GM12878 (cell line): ENCODE measurements around the gene RXRG. TPM values are rescaled to one million over a fixed set of nuclear protein-coding genes. Genes with fewer than 3 reads are reported as not detected.

Source experiments
- ATAC-seq: fragments of 200-7000 bp; cut with Tn5 transposase; 3 replicates; pipeline ENCODE4 v1.9.1; 2020; ENCODE audit warnings: mild to moderate bottlenecking, moderate library complexity
- BruUV-seq: library from RNA; stranded (reverse); fragments of 400-500 nt; replicated peaks from 2 replicates; lab custom pipeline; 2021; lab: Mats Ljungman, UMichigan
- CTCF ChIA-PET: fragments of 300-600 bp; sonication (Branson Sonifier 250); formaldehyde crosslinking; extraction: SDS; loops from one replicate; lab custom pipeline; 2021; ENCODE audit warnings: inconsistent platforms; lab: Yijun Ruan, JAX
- POLR2A ChIA-PET: fragments of 350-600 bp; formaldehyde crosslinking; extraction: SDS; loops from one replicate; lab custom pipeline; 2021; ENCODE audit warnings: inconsistent platforms; lab: Charles Lee
- RAD21 ChIA-PET: fragments of 300-600 bp; sonication (Branson Sonifier 250); formaldehyde crosslinking; loops from one replicate; lab custom pipeline; 2023; ENCODE audit warnings: antibody characterized with exemption; ENCODE audit not compliant: unreplicated experiment; lab: Charles Lee
- SMC1A ChIA-PET: fragments of 300-600 bp; sonication (Branson Sonifier 250); formaldehyde crosslinking; loops from one replicate; lab custom pipeline; 2023; ENCODE audit not compliant: unreplicated experiment, uncharacterized antibody; lab: Charles Lee
- DNase-seq: peaks from one replicate; pipeline ENCODE4 v3.0.0-alpha.2; 2011; ENCODE audit warnings: low read depth, low spot score
- FAIRE-seq: peaks from 3 replicates; lab custom pipeline; 2011; peaks lifted over from hg19 to GRCh38; lab: Jason Lieb, UNC
- H2AFZ ChIP-seq: 2 replicates; pipeline ENCODE4 v1.6.0; 2011; ENCODE audit warnings: low read depth, low read length, control low read depth; ENCODE audit not compliant: control insufficient read depth
- H3K27ac ChIP-seq: 2 replicates; pipeline ENCODE4 v1.5.1; 2011; ENCODE audit warnings: control low read depth; ENCODE audit not compliant: control insufficient read depth, insufficient read depth
- H3K27me3 ChIP-seq, 2 experiments: replicated peaks in 1 of 2; 2 replicates each; pipeline versions ENCODE4 v1.6.0 to v1.6.1; 2011; ENCODE audit warnings: low read length in 1 of 2; ENCODE audit not compliant: control insufficient read depth in 2 of 2, insufficient read depth in 2 of 2
- H3K36me3 ChIP-seq, 2 experiments: 2 replicates each; pipeline ENCODE4 v1.5.1; 2011; ENCODE audit warnings: low read length in 1 of 2; ENCODE audit not compliant: control insufficient read depth in 2 of 2, insufficient read depth in 2 of 2
- H3K4me1 ChIP-seq: 2 replicates; pipeline ENCODE4 v1.6.1; 2011; ENCODE audit warnings: mild to moderate bottlenecking, low read length, moderate library complexity, mixed read lengths; ENCODE audit not compliant: control insufficient read depth, insufficient read depth
- H3K4me2 ChIP-seq: 2 replicates; pipeline ENCODE4 v1.6.0; 2011; ENCODE audit warnings: control low read depth; ENCODE audit not compliant: control insufficient read depth, insufficient read depth
- H3K4me3 ChIP-seq: fragments of 200-600 bp; sonication (generic); 2 replicates; pipeline ENCODE4 v1.5.1; 2016
- H3K79me2 ChIP-seq: 2 replicates; pipeline ENCODE4 v1.6.0; 2011; ENCODE audit warnings: low read length; ENCODE audit not compliant: control insufficient read depth, insufficient read depth
- H3K9ac ChIP-seq: 2 replicates; pipeline ENCODE4 v1.8.0; 2011; ENCODE audit warnings: low read length, control low read depth, mixed read lengths; ENCODE audit not compliant: control insufficient read depth, insufficient read depth
- H3K9me3 ChIP-seq: replicated peaks from 3 replicates; pipeline ENCODE4 v1.5.1; 2011; ENCODE audit warnings: mild to moderate bottlenecking, low read length; ENCODE audit not compliant: control insufficient read depth, insufficient read depth
- H4K20me1 ChIP-seq: 2 replicates; pipeline ENCODE4 v1.6.0; 2011; ENCODE audit not compliant: control insufficient read depth, insufficient read depth
- CBX5 ChIP-seq: sonication (generic); IDR thresholded peaks from 2 replicates; pipeline ENCODE4 v1.6.1; 2016; ENCODE audit warnings: low read depth, moderate library complexity, mild to moderate bottlenecking, inconsistent platforms
- EZH2 ChIP-seq: IDR thresholded peaks from 2 replicates; pipeline ENCODE4 v1.6.1; 2012; ENCODE audit warnings: low read depth, mild to moderate bottlenecking, control low read depth, inconsistent platforms, low read length, borderline replicate concordance; ENCODE audit not compliant: control insufficient read depth
- HDAC6 ChIP-seq: fragments of 200-600 bp; sonication (generic); IDR thresholded peaks from one replicate; pipeline ENCODE4 v1.8.0; 2017; ENCODE audit warnings: antibody characterized with exemption; ENCODE audit not compliant: unreplicated experiment
- NRF1 ChIP-seq: conservative IDR thresholded peaks from 2 replicates; pipeline ENCODE4 v1.6.1; 2011; ENCODE audit warnings: mild to moderate bottlenecking, low read depth, low read length, improper control_type of control experiment
- RAD21 ChIP-seq: IDR thresholded peaks from 2 replicates; pipeline ENCODE4 v1.6.1; 2011; ENCODE audit warnings: mild to moderate bottlenecking, low read depth, low read length, moderate library complexity; ENCODE audit not compliant: insufficient read depth
- SMC3 ChIP-seq: IDR thresholded peaks from 2 replicates; pipeline ENCODE4 v1.6.1; 2011; ENCODE audit warnings: low read length, improper control_type of control experiment, borderline replicate concordance
- SPI1 ChIP-seq: IDR thresholded peaks from 2 replicates; pipeline ENCODE4 v1.6.1; 2011; ENCODE audit warnings: low read depth, mild to moderate bottlenecking, low read length, moderate library complexity, borderline replicate concordance; ENCODE audit not compliant: insufficient read depth
- SUPT20H ChIP-seq: IDR thresholded peaks from 2 replicates; pipeline ENCODE4 v1.6.1; 2011; ENCODE audit warnings: low read depth, mild to moderate bottlenecking, low read length, moderate library complexity, borderline replicate concordance; ENCODE audit not compliant: control insufficient read depth
- ZBED1 ChIP-seq: IDR thresholded peaks from 2 replicates; pipeline ENCODE4 v1.6.1; 2016; ENCODE audit warnings: borderline replicate concordance
- ZNF24 ChIP-seq: fragments of 450-650 bp; IDR thresholded peaks from 2 replicates; pipeline ENCODE4 v1.6.1; 2017; ENCODE audit warnings: antibody characterized with exemption, mild to moderate bottlenecking
- WGBS: methylation state at CpG from one replicate; pipeline ENCODE4 v1.1.6; 2016; ENCODE audit warnings: low lambda C conversion rate; ENCODE audit not compliant: insufficient replicate concordance, insufficient coverage; ENCODE audit errors: missing lambda C conversion rate; 5-methylcytosine and 5-hydroxymethylcytosine counted together
- in situ Hi-C: fragments of 300-500 bp; cut with MboI; formaldehyde crosslinking; loops from 9 replicates; pipeline ENCODE4 v1.14.3; 2018; ENCODE audit warnings: mixed read lengths
- intact Hi-C: fragments of 100-400 bp; cut with micrococcal nuclease; formaldehyde crosslinking; loops from one replicate; pipeline ENCODE4 v1.14.2; 2022; ENCODE audit not compliant: unreplicated experiment
- polyA plus RNA-seq, 11 experiments: library from polyadenylated mRNA; depleted of rRNA in 4 of 11; unstranded in 6 of 11; stranded (reverse) in 5 of 11; fragments of >200 nt; fragmentation: Nextera tagmentation in 4 of 11; fragmentation: Illumina TruSeq in 1 of 11; extraction: Ambion mirVana in 4 of 11; extraction: Trizol in 1 of 11; gene quantifications; 1 replicate in 1 of 11; 2 replicates in 10 of 11; pipeline versions ENCODE4 v1.2.1 to v1.2.3, GENCODE V29; 2011 to 2016; ENCODE audit warnings: inconsistent platforms in 2 of 11, missing spikeins in 2 of 11, low read depth in 1 of 11
- total RNA-seq, 4 experiments: library from RNA; depleted of rRNA in 3 of 4; stranded (reverse); fragments of >200 nt in 3 of 4; fragmentation: Illumina TruSeq in 1 of 4; extraction: Trizol in 1 of 4; gene quantifications; 2 replicates each; pipeline versions ENCODE4 v1.2.1 to v1.2.3, GENCODE V29; 2013 to 2021
- TF ChIP-seq, protein P1 (sequence below): IDR thresholded peaks from 2 replicates; pipeline ENCODE4 v1.6.1; 2011; ENCODE audit warnings: low read depth, mild to moderate bottlenecking, low read length, moderate library complexity, borderline replicate concordance; ENCODE audit errors: extremely low read depth
- TF ChIP-seq, protein P2 (sequence below): fragments of 450-650 bp; IDR thresholded peaks from 2 replicates; pipeline ENCODE4 v1.6.1; 2017; ENCODE audit warnings: mild to moderate bottlenecking, low read depth, inconsistent platforms; ENCODE audit not compliant: poor library complexity, severe bottlenecking

The RXRG gene
- total and polyA plus RNA-seq, 10 of the 15 experiments (the other 5 are each of a cell fraction or from before 2014, with no cell fraction given), result 0.10 TPM; not detected in 9

DNA sequence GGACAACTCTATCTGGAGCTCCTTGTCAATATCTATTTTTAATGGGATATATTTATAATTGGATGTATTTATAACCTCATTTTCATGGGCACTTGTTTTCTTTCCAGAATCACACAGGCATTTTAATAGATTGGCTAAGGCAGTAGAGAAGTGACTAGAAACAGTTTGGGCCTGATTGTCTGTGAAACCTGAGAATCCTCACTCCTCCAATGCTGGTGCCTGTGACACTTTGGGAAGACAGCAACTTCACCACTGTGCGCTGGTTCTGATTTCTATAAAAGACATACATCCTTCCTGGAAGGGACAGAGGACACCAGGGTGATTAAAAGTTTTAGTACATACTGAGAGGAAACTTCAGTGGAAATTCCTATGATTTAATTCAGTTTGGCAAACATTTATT is 39.6 kb upstream of the RXRG start:
- H2AFZ ChIP-seq, result no peak overlapping the region
- DNase-seq, result no peak
- no peak overlapping the region for H3K9ac ChIP-seq
- no peak overlapping the region for H3K4me3 ChIP-seq
- H3K4me1 ChIP-seq, result no peaks in the 10 kb centered on the region
- no TSS peak for BruUV-seq
- ChIA-PET SMC1A (interaction anchor here (1.4 kb wide), 1 partner anchor 31 kb away, joined by 4 read pairs; no protein-coding TSS in a partner anchor), RAD21 (no interaction called here), CTCF (no interaction called here), POLR2A (no interaction called here)
- H3K79me2 ChIP-seq, result no peaks in the 10 kb centered on the region
- in situ Hi-C loops (no loop called here), intact Hi-C loops (no loop called here)
- H3K36me3 ChIP-seq, result no peaks in the 10 kb centered on the region
- no peaks in the 10 kb centered on the region for H4K20me1 ChIP-seq
- H3K9me3 ChIP-seq, result no peaks in the 10 kb centered on the region
- H3K4me2 ChIP-seq, result no peak overlapping the region
- TF ChIP-seq SPI1, result no peak
- TF ChIP-seq, all 136 proteins: peak for 0
- no peak for ATAC-seq
- no peak for FAIRE-seq
- no peaks in the 10 kb centered on the region for H3K27me3 ChIP-seq
- WGBS, result 67% methylated on average over 1 of the region's 1 CpG
- no peak overlapping the region for H3K27ac ChIP-seq

DNA sequence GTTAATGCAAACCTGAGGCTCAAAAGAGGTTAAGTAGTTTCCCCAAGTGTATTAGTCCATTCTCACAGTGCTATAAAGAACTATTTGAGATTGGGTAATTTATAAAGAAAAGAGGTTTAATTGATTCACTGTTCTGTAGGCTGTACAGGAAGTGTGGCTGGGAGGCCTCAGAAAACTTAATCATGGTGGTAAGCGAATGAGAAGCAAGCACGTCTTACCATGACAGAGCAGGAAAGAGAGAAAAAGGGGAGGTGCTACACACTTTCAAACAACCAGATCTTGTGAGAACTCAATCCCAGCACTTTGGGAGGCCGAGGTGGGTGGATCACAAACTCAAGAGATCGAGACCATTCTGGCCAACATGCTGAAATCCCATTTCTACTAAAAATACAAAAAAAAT is 38.5 kb upstream of the RXRG start:
- Histone ChIP-seq H3K27me3 (no peaks in the 10 kb centered on the region), H3K4me1 (no peaks in the 10 kb centered on the region), H3K27ac (no peak overlapping the region), H2AFZ (no peak overlapping the region), H3K4me3 (no peak overlapping the region), H3K4me2 (no peak overlapping the region), H3K9ac (no peak overlapping the region), H4K20me1 (no peaks in the 10 kb centered on the region), H3K9me3 (no peaks in the 10 kb centered on the region), H3K36me3 (no peaks in the 10 kb centered on the region), H3K79me2 (no peaks in the 10 kb centered on the region)
- no TSS peak for BruUV-seq
- 33% methylated on average over 4 of the region's 4 CpGs for WGBS
- DNase-seq (no peak), FAIRE-seq (no peak), ATAC-seq (no peak)
- ChIA-PET POLR2A (no interaction called here), CTCF (no interaction called here), RAD21 (no interaction called here), SMC1A (no interaction called here)
- in situ Hi-C loops, result no loop called here
- TF ChIP-seq NRF1, result no peak
- no peak for TF ChIP-seq ZBED1
- TF ChIP-seq, protein P1, sequence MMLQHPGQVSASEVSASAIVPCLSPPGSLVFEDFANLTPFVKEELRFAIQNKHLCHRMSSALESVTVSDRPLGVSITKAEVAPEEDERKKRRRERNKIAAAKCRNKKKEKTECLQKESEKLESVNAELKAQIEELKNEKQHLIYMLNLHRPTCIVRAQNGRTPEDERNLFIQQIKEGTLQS, result no peak
- TF ChIP-seq, protein P2, sequence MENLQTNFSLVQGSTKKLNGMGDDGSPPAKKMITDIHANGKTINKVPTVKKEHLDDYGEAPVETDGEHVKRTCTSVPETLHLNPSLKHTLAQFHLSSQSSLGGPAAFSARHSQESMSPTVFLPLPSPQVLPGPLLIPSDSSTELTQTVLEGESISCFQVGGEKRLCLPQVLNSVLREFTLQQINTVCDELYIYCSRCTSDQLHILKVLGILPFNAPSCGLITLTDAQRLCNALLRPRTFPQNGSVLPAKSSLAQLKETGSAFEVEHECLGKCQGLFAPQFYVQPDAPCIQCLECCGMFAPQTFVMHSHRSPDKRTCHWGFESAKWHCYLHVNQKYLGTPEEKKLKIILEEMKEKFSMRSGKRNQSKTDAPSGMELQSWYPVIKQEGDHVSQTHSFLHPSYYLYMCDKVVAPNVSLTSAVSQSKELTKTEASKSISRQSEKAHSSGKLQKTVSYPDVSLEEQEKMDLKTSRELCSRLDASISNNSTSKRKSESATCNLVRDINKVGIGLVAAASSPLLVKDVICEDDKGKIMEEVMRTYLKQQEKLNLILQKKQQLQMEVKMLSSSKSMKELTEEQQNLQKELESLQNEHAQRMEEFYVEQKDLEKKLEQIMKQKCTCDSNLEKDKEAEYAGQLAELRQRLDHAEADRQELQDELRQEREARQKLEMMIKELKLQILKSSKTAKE, result no peak
- no peak for TF ChIP-seq ZNF24
- no peak for TF ChIP-seq CBX5
- no peak for TF ChIP-seq HDAC6
- TF ChIP-seq RAD21, result no peak
- TF ChIP-seq EZH2, result no peak
- TF ChIP-seq SUPT20H, result no peak
- TF ChIP-seq SMC3, result no peak
- intact Hi-C loops, result no loop called here
